HG02588 (cell line): ENCODE data around the gene ABCB4.
A peak's percentile ranks its signal among the peaks of the same experiment; 100 is the strongest.
"Not testable (repeated sequence)": the region's sequence is repeated elsewhere in the genome, so short reads cannot be mapped to it uniquely, and the experiment has no call there.

ENCODE experiments used
- ATAC-seq: cut with Tn5 transposase; IDR thresholded peaks from one replicate; pipeline ENCODE4 v1.9.1; 2021; ENCODE audit warnings: mild to moderate bottlenecking, moderate library complexity; ENCODE audit not compliant: unreplicated experiment

Gene ABCB4

DNA sequence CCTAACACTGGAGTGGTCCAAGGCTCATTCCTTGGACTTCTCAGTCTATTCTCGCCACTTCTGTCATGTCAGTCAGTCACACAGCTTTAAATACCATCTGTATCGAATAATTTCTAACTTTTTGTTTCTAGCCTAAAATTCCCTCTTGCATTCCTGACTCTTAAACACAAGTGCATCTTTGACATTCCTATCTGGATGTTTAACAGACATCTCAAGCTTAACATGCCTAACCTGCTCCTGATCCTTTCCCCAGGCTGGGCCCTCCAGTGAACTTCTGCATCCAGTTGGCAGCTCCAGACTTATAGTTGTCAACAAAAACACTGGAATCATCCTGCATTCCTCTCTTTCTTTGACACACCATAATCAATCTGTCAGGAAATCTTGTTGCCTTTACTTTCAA lies 4.5 kb upstream of the ABCB4 start:
- no peak for ATAC-seq

DNA sequence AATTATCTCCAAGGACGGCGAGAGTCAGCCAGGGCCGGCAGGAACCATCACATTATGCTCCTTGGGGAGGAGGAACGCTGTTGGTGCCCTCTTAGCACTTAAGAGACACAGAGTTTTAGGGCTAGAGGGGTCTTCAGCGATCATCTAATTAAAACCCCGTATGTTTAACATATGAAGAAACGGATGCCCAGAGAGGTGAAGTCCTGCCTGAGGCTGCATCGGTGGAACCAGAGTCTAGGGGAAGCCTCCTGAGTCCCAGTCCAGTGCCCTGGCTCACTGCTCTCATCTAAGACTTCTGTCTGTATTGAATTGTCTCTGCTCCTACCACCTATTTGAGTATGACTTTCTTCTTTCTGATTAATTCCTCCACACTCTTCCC lies 688 bp upstream of the ABCB4 start:
- no peak for ATAC-seq

DNA sequence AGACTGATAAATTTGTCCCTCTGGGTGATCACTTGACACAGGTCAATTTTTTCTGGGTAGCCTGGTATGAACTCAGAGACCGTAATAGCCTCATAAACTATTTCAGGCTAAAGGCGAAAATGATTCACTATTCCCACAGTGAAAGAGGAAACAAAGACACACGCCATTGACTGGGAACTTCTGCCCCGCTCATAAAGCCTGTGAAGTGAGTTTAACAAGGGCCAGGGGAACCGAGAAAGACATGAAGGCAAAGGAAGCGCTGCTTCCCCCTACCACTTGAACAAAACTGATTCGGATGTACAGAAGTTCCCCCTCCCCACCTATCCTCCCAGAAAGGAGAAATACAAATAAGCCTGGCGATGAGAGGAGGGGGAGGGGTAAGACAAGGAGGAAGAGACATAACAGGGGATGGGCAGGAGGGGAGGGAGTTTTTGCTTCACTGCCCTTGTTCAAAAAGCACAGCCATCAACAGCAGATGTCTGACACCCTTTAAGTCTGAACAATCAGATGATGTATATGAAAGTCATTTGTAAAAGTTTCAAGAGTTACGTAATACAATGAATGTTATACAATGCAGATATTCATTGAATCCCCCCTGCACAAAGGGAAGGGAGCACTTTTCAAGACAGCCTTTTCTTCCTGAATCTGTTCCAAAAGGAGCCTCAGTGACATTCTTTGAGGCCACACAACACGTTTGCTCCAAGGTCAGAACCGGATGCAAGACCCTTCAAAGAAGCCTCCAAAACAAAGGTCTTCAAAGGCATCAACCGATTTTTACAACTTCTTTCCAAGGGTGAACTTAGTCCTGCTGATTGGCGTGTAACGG lies 734 bp downstream of the ABCB4 start:
- ATAC-seq, result peak; percentile 67

DNA sequence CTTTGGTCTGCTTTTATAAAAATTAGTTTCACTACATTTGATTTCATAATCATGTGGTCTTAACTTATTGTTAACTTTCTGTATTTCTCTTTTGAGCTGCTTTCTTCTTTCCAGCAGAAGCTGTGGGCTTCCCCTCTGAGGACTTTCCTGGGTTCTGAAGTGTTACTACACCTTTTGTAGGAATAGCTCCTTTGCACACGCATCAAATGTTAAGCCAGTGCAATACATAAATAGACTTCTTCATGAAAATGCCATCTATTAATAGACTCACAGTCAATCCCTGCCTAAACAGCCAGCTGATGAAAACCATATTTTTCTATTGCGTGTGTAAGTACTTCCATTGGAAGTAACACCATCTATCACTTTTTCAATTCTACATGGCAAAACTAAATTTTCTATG lies 1.5 kb downstream of the ABCB4 start:
- no peak for ATAC-seq

DNA sequence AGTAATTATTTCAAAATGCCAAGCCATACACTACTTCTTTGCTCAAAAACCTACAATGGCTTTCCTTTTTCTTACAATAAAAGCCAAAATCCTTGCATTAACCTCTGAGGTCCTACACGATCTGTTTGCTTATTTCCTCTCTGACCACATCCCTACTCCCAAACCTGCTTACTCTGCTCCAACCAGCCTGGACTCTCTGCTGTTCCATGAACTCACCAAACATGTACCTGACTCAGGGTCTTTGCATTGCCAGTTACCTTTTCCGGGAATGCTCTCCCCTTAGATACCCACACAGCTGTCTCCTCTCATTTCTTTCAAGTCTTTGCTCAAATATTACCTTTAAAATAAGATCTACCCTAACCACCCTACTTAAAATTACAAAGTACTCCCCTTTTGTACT lies 2.3 kb downstream of the ABCB4 start:
- no peak for ATAC-seq

DNA sequence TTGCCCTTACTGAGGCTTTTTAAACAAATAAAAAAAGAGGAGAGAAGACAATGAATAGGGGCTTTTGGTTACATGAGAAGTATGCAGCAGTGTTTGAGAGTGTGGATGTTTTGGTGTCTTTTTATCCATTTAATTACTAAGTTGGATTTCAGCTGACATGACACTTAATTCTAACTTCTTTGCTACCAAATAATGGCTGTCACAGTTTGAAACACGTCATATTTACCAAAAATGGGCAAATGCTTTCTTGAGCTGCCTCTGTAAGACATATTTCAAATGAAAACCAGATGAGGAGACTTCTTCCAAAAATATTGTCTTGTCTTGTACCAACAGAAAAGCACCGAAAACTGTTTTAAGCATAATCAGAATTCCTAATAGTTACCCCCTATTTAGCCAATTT lies 4.0 kb downstream of the ABCB4 start:
- no peak for ATAC-seq

DNA sequence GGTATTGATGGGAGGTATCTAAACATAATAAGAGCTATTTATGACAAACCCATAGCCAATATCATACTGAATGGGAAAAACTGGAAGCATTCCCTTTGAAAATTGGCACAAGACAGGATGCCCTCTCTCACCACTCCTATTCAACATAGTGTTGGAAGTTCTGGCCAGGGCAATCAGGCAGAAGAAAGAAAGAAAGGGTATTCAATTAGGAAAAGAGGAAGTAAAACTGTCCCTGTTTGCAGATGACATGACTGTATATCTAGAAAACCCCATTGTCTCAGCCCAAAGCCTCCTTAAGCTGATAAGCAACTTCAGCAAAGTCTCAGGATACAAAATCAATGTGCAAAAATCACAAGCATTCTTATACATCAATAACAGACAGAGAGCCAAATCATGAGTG lies 6.3 kb downstream of the ABCB4 start:
- ATAC-seq, result not testable (repeated sequence)

DNA sequence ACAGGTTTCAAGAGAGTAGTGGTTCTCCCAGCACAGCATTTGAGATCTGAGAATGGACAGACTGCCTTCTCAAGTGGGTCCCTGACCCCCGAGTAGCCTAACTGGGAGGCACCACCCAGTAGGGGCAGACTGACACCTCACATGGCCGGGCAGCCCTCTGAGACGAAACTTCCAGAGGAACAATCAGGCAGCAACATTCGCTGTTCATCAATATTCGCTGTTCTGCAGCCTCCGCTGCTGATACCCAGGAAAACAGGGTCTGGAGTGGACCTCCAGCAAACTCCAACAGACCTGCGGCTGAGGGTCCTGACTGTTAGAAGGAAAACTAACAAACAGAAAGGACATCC lies 10.0 kb downstream of the ABCB4 start:
- not testable (repeated sequence) for ATAC-seq

DNA sequence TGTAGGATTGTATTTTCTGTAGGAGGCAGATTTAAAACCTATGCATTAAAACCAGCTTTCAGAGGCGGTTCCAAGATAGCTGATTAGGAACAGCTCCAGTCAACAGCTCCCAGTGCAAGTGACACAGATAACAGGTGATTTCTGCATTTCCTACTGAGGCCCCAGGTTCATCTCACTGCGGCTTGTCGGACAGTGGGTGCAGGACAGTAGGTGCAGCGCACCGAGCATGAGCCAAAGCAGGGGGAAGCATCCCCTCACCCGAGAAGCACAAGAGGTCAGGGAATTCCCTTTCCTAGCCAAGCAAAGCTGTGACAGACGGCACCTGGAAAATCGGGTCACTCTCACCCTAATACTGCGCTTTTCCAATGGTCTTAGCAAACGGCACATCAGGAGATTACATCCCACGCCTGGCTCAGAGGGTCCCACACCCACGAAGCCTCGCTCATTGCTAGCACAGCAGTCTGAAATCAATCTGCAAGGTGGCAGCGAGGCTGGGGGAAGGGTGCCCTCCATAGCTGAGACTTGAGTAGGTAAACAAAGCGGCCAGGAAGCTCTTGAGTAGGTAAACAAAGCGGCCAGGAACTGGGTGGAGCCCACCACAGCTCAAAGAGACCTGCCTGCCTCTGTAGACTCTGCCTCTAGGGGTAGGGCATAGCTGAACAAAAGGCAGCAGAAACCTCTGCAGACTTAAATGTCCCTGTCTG lies 10.5 kb downstream of the ABCB4 start:
- not testable (repeated sequence) for ATAC-seq

DNA sequence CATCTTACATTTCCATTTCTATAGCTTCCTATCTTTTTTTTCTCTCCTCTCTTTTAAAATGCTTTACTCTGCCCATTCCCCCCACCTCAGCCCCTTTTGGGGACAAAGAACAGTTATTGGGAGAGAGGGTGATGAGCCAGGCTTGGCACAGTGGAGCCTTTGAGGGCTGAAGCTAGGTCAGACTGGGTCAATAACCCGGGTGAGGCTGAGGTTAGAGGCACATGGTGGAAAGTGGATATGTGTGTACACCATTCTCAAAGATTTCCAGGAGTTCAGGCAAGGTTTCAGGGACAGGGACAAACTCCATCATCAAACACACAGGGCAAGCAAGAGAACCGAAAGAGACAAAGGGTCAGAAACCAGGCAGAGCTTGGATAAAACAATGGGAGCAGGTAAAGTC lies 11.5 kb downstream of the ABCB4 start:
- no peak for ATAC-seq

DNA sequence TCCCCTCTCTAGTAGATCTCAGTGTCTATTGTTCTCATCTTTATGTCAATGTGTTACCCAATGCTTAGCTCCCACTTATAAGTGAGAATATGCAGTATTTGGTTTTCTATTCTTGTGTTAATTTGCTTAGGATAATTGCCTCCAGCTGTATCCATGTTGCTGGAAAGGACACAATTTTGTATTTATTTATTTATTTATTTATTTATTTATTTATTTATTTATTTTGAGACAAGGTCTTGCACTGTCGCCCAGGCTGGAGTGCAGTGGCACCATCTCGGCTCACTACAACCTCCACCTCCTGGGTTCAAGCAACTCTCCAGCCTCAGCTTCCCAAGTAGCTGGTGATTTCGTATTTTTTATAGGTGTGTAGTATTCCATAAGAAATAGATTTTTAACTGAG lies 15.0 kb downstream of the ABCB4 start:
- not testable (repeated sequence) for ATAC-seq

DNA sequence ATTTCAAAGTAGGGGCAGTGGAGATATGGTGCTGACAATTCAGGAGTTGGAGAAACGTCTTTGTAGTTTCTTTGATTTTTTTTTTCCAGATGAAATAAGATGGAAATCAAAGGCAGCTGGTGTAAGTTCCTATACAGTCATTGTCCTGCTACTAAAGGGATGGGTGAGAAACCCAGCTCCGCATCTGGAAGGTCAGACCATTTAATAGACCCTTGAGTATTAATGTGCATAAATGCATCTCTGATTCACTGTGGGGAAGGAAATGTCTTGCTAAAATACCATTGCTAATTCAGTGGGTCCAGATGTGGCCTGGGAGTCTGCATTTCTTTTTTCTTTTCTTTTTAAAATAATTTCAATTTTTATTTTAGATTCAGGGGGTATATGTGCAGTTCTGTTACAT lies 15.5 kb downstream of the ABCB4 start:
- no peak for ATAC-seq

DNA sequence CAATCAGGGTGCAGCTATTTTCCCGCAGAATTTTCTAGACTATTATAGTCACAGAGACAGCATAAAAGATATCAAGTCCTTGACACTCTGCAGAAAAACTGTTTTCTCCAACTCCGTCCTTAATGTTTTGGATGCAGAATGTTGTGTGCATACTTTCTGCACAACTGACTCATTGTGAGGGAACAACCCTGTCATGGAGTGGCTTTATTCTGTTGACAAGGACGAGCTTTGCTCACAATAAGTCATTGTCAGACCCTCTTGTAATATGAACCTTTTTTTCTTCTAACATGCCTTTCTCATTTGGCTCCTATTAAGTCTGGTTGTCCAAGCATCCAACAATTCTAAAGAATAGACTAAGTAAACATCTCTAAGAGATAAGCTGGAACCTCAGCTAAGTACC lies 17.3 kb downstream of the ABCB4 start:
- no peak for ATAC-seq

DNA sequence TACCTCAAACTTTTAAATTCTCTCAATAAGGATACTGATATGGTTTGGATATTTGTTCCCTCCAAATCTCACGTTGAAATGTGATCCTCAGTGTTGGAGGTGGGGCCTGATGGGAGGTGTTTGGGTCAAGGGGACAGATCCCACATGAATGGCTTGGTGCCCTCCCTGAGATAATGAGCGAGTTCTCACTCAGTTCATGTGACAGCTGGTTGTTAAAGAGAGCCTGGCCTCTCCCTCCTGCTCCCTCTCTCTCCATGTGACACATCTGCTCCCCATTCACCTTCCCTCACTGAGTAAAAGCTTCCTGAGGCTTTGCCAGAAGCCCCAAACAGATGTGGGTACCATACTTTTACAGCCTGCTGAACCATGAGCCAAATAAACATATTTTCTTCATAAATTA lies 19.2 kb downstream of the ABCB4 start:
- ATAC-seq, result no peak

DNA sequence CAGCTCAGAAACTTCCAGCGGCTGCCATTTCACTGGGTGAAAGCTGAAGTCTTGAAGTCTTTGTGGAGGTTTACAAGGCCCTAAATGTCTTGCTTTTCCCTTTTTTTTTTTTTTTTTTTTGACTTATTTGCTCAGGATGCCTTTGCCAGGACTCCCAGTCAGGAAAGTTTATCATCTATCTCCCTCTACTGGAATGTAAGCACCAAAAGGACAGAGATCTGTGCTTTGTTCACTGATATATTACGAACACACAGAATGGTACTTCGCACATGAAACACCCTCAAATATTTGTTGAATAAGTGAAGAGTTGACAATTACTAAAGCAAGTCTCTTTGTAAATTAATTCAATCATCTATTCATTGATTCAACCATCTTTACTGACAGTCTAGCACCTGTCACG lies 23.2 kb downstream of the ABCB4 start:
- no peak for ATAC-seq

DNA sequence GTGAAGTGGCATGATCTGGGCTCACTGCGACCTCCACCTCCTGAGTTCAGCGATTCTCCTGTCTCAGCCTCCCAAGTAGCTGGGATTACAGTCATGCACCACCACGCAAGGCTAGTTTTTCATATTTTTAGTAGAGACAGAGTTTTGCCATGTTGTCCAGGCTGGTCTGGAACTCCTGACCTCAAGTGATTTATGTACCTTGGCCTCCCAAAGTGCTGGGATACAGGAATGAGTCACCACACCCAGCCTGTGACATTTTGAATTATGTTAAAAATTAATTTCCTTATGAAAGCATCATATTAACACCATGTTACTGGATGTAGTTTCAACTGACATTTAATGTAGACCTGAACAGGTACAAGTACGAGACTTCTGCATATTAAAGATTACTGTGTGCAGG lies 24.3 kb downstream of the ABCB4 start:
- ATAC-seq, result no peak

DNA sequence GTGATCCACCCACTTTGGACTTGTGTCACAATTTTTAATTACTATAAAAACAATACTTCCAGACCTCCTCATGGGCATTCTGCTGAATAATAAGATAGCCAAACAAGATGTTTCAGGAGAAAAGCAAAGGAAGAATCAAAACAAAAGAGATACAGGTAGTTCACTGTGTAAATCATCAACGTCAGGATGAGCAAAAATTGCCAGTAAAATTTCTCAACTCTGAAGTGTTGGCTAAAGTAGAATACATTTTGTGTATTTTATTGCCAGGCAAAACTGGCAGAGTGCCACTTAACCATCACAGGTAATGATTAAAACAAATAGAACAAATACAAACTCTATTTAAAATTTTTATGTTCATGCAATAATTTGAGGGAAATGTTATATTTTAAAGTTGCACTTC lies 24.8 kb downstream of the ABCB4 start:
- no peak for ATAC-seq

DNA sequence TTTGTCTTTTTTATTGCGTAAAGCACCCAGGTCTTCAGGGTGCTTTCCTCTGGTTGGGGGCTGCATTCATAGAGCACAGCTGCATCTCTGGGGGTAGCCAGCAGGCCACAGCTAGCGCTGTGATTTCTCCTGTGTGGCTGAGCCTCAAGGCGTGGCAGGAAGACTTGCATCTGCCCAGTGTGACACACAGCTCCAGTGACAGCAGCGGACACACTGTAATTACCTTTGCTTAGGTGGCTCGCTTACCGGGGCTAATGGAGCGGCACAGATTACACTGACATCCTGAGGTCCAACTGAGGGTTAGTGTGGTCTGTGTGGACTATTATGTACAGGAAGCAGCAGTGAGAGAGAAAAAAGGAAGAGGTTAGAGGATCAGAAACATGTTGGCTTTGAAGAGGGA lies 27.1 kb downstream of the ABCB4 start:
- no peak for ATAC-seq

DNA sequence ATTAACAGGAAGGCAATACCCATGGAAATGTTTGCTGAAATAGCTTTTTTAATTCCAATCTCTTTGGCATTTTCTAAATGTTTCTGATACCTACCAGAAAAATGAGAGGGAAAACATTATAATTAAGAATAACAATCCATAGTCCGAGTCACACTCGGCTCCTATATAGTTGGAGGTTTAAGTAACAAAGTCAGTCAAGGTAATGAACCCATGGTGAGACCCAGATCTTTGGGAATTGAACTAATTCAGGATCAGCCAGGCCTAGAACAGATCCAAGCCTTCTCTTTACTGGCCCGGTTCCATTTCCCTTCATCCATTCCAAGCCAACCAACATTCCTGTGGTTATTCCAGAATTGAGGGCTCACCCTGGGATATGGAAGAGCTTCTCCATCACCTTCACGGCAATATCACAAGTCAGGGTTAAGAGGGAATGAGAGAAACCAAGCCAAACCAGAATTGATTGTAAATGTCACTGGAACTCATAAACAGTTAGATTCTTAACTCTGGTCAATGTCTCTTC lies 28.3 kb downstream of the ABCB4 start:
- no peak for ATAC-seq

DNA sequence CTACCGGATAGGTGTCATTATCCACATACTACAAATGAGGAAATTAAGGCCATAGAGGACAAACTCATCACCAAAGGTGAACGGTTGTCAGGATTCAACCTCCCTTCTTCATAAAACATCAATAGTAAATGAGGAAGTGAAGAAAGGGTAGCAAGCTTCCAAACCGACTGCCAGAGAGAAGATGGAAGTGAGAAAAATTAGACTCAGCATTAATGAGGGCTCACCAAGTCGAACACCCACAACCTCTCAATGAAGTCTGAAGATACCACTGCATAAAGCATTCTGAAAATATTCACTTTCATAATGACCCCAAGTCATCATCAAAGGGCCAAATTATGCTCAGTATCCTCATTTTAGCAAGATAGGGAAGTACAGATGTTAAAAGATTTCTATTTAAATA lies 29.6 kb downstream of the ABCB4 start:
- peak; percentile 90 for ATAC-seq

DNA sequence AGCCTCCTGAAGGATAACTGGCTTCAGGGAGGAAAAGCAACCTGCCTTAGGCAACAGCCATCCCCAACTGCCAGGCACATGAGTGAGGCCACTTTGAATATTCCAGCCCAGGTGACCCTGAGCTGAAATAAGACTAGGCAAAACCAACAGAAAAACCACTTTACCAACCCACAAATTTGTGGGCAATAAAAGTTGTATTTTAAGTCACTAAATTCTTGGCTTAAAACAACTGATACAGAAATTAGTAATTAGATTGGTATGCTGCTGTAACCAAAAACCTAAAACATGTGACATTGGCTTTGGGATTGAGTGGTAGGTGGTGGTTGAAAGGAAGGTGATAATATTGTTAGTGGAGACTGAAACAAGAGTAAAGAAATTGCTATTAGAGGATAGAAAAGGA lies 39.9 kb downstream of the ABCB4 start:
- no peak for ATAC-seq

DNA sequence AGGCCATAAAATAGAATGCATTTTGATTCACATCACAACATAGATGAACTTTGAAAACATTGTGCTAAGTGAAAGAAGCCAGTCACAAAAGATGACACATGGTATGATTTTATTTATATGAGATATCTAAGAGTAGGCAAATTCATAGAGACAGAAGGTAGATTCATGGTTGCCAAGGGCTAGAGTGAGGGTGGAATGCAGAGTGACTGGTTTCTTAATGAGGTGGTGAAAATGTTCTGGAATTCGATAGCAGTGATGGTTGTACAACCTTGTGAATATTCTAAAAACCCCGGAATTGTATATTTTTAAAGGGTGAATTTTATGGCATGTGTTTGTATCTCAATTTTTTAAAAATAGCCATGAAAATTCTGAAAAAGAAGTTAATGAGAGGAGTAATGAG lies 42.9 kb downstream of the ABCB4 start:
- ATAC-seq, result no peak
